DOHH2 (cell line): ENCODE results near the gene SLC2A11.

ENCODE experiments used
- CTCF ChIP-seq: fragments of 200-600 bp; sonication (generic); IDR thresholded peaks from one replicate; pipeline ENCODE4 v1.5.1; 2014; ENCODE audit warnings: antibody characterized with exemption, mild to moderate bottlenecking, low read depth, low read length; ENCODE audit not compliant: poor library complexity, severe bottlenecking
- EZH2phosphoT487 ChIP-seq: fragments of 200-600 bp; sonication (generic); IDR thresholded peaks from 2 replicates; pipeline ENCODE4 v1.6.1; 2017; ENCODE audit warnings: borderline replicate concordance, mild to moderate bottlenecking, antibody characterized with exemption, low read length, moderate library complexity, mixed read lengths

GRCh38 chr22:23893121-23893944 is 35.7 kb downstream of the SLC2A11 start:
- no peak for TF ChIP-seq EZH2phosphoT487
- TF ChIP-seq CTCF, result no peak
